ENCODE measurements around the gene DNAJC12.
"Not testable (repeated sequence)": the region's sequence is repeated elsewhere in the genome, so short reads cannot be mapped to it uniquely, and the experiment has no call there.

The DNAJC12 gene
- 0 reads per million in 4 donors for total RNA-seq

DNA sequence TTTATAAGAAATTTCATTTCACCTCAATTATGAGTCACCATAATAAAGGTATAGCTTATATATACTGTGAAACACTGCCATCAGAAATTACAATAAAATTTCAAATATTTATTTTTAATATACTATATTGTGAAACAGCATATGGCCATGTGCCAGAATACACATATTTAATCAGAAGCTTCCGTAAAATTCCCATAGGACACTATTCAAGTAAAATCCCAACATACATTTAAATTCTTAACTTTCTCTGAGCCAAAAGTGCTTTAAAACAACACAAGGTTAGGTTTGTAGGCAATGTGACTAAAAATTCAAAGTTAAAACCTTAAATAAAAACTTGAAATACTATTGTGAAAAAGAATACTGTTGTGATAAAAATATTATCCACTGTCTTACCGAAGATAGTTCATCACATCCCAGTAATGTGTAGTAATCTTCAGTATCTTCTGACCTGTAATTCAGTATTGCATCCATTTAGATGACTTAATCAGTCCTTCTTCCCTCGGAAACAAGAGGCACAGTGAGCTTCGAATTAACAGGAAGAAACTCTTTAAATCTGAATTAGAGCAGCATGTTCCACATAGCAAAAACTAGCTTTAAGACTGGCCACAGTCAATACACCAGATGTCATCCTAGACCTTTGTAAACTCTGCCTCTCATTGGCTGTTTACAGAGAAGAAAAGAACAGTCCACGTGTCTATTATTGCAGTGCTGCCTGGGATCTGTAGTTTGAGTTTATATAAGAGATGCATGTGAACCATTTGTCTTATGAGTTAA is at the start of gene DNAJC12:
Gene DNAJC12, minus strand, starts transcription at position 648 of the 774 bp plus-strand sequence. Its CDS starts 177 bp downstream, at position 471.
- DNase-seq: peak in 1 of 5 donors; percentile 69

DNA sequence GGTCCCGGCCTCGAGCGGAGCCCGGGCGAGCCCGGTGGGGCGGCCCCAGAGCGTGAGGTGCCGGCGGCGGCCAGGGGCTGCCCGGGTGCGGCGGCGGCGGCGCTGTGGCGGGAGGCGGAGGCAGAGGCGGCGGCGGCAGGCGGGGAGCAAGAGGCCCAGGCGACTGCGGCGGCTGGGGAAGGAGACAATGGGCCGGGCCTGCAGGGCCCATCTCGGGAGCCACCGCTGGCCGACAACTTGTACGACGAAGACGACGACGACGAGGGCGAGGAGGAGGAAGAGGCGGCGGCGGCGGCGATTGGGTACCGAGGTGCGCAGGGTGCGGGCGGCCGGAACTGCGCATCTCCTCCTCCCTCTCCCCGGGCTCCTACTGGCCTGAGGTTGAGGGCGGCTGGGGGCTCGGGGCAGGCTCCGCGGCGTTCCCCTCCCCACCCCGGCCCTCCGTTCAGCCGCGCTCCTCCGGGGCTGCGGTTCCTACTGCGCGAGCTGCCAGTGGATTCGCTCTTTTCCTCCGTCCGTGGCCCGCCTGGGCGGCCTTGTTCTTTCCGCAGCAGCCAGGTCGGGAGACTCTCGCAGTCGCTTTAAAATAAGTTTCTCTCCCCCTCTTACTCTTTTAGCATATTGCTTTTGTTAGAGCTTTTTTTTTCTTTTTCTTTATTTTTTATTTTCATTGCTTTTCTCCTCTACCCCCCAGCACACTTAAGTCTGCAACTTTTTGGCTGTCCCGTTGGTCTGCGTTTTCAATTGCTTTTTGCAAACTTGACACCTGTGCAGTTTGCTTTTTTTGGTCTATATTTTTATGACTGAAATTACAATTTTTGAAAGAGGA is 47.1 kb upstream of the DNAJC12 start:
- DNase-seq: peak; percentile 62 to 88 (median 74)

DNA sequence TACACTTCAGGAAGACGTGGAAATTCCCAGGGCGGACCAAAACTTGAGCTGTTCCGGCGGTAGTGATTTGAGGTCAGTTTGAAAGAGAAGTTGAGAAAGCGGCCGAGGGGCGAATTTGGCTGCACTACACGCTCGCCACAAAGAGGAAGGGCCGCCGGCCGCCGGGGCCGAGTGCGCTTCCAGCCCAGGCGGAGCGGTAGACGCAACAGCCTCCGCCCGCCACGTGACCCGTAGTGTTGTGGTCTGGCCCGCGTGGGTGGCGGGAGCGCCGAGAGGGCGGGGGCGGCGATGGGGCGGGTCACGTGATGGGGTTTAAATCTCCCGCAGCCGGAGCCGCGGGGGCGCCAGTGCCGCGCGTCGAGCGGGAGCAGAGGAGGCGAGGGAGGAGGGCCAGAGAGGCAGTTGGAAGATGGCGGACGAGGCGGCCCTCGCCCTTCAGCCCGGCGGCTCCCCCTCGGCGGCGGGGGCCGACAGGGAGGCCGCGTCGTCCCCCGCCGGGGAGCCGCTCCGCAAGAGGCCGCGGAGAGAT is 46.4 kb upstream of the DNAJC12 start, which contains the start of gene SIRT1:
Gene SIRT1, plus strand, starts transcription at position 344 of the 529 bp plus-strand sequence. Its CDS starts 66 bp downstream, at position 410.
- peak; percentile 87 to 94 (median 92) for DNase-seq

DNA sequence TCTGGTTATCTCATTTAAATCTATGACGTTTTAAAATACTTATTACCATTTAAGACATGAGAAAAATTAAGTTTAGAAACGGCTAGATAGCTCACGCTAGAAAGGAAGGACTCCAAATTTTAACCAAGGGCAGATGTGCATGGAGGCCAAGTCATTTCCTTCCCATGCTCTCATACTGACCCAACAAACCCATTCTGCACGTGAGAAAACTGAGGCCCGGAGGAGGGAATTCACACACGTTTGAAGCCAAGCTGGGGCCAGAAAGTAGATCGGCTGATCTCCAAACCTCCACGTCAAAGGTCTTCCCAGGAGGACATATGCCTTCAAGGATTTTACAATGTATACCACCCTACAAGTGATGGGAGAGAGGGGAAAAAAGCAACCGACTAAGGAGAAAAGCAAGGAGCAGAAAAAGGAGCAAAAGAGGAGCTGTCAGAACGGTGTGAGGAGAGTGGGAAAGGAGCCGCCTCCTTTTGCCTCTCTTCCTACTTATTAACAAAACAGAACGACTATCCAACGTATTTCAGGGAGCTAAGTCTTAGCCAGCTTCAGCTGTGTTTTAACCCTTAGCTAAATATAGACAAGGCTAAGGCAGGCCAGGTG is 45.8 kb upstream of the DNAJC12 start:
- no peak for DNase-seq

DNA sequence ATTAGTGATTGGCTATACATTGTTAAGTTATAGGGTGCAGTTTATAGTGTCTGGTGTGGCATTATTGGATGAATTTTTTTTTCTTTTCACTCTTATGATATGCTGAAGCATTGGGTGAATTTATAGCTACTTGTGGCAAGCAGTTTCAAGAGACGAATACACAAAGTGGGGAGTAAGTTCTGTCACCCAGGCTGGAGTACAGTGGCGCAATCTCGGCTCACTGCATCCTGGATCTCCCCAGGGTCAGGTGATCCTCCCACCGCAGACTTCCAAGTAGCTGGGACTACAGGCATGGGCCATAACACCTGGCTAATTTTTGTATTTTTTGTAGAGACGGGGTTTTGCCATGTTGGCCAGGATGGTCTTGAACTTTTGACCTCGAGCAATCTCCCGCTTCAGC is 40.1 kb upstream of the DNAJC12 start:
- no peak for DNase-seq

DNA sequence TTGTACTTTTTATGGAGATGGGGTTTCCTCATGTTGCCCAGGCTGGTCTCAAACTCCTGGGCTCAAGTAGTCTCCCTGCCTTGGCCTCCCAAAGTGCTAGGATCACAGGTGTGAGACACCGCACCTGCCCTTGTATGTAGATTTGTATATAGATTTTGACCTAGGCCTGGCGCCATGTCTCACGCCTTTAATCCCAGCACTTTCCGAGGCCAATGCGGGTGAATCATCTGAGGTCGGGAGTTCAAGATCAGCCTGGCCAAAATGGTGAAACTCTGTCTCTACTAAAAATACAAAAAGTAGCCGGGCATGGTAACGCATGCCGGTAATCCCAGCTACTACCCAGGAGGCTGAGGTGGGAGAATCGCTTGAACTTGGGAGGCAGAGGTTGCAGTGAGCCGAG is 39.4 kb upstream of the DNAJC12 start:
- DNase-seq: not testable (repeated sequence)

DNA sequence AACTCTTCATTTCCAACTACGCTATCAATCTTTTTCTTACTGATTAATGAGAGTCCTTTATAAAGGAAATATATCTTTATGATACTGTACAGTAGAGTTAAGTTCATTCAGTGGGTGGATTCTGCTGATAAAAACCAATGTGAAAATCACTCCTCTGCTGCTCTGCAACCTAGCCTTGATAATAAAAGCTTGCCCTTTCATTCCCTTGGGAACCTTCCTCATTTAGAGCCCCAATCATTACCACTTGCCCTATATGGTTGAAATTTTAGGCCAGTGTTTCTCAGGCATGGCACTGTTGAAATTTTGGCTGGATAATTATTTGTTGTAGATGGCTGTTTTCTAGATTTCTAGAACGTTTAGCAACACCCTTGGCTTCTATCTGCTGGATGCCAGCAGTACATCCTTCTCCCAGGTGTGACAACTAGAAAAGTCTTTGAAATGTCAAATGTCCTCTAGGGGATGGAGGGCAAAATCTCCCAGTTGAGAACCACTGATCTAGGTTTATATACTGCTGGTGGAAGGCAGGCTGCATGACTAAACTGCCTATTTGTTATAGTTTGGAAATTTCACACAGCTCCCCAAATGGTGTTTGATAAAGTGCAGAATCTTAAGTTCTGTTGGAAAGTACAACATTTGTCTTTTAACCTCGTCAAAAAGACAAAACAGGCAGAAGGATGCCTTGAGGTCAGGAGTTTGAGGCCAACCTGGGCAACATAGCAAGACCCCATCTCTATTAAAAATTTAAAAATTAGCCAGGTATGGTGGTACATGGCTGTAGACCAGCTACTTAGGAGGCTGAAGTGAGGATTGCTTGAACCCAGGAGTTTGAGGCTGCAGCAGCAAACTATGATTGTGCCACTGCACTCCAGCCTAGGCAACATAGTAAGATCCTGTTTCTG is 37.6 kb upstream of the DNAJC12 start:
- DNase-seq: no peak

DNA sequence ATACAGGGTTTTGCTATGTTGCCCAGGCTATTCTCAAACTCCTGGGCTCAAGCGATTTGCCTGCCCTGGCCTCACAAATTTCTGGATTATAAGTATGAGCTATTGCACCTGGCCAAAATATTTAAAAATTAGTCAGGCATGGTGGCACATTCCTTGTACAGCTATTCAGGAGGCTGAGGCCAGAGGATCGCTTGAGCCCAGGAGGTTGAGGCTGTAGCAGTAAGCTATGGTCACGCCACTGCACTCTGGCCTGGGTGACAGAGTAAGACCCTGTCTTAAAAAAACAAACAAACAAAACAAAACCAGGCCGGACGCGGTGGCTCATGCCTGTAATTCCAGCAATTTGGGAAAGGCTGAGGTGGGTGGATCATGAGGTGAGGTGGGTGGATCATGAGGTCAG is 32.0 kb upstream of the DNAJC12 start:
- no peak for DNase-seq

DNA sequence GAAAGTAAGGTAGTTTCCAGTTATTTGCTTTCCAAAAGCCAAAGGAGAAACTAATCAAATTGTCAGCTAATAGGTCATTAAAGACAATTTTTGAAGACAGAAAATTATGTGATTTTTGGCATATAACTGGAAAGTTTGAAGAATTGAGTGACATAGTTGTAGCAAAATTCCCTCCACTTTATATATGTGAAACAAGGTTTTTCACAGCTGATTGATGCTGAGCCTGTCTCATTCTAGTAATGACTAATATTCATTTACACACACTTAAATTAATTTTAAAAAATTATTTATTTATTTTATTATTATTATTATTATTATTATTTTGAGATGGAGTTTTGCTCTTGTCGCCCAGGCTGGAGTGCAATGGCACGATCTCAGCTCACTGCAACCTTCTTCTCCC is 30.1 kb upstream of the DNAJC12 start:
- DNase-seq: no peak

DNA sequence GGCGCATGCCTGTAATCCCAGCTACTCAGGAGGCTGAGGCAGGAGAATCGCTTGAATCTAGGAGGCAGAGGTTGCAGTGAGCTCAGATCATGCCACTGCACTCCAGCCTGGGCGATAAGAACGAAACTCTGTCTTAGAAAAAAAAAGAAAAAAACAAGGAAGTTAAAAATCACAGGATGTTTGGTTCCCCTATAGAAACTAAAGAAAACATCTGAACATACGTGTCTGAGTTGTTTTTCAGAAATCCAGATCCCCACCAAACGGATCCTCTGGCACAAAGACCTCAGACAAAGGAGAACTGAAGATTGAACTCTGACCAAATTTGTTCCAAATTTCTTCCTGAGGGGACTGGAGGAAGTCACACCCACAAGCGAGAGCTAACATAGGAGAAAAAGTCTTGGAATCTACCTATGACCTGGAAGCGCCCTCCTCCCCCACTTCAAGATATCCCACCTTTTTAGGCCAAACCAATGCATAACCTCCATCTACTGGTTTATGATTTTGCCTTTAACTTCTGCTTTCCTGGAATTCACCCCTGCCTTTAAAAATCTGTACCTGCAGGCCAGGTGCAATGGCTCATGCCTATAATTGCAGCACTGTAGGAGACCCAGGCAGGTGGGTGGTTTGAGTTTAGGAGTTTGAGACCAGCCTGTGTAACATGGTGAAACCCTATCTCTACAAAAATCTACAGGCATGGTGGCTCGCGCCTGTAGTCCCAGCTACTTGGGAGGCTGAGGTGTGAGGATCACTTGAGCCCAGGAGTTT is 26.8 kb upstream of the DNAJC12 start:
- no peak for DNase-seq

DNA sequence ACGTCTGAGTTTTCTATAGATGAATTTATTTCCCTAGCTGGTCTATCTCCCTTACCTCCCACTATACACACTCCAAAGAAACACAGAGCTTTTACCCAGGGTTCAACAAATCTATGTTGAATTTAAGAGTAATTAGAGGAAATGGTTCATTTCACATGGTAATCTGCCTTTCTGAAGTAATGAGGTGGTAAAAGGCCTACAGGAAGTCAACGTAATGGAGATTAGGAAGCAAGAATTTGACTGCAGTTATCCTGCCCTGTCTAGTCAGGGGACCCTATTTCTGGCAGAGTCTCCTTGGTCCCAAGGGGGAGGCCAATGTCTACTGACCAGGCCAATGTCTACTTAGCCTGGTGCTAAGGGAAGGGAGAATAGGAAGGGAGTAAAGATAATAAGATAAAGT is 25.1 kb upstream of the DNAJC12 start:
- DNase-seq: no peak

DNA sequence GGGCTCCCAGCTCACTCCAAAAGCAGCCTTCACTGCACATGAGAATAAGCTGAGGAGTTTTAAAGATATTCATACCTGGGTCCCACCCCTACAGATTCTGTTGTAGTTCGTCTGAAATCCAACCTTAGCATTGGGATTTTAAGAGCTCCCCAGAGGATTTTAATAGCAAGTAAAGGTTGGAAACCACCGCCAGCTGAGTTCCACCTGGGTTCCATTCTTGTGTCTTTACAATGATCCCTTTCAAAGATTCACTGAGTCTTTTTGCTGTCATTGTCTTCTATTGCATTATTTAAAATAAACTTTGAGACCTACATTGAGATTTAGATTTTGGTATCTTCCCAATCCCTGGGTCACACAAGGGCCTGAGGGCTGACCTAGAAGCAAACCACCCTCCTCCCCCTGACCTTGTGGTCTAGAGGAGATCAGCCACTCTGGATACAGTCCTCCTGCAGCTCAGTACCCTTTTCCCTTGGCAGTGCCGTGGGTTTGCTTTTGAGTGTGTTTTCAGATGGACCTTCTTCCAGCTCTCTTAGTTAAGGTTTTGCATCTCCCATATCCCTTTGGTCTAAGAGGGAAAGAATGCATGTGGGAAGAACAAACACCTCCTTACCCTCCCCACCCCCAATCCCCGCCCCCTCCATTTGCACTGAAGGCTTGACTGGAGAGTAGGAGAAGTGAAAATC is 23.9 kb upstream of the DNAJC12 start:
- DNase-seq: no peak

DNA sequence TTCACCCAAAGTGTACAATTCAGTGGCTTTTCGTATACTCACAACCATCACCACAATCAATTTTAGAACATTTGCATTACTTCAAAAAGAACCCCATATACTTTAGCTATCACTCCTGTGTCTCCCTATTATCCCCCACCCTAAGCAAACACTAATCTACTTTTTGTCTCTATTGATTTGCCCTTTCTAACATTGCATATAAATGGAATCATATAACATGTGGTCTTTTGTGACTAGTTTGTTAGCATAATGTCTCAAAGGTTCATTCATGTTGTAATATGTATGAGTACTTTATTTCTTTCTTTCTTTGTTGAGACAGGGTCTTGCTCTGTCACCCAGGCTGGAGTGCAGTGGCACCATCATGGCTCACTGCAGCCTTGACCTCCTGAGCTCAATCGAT is 21.0 kb upstream of the DNAJC12 start:
- DNase-seq: no peak

DNA sequence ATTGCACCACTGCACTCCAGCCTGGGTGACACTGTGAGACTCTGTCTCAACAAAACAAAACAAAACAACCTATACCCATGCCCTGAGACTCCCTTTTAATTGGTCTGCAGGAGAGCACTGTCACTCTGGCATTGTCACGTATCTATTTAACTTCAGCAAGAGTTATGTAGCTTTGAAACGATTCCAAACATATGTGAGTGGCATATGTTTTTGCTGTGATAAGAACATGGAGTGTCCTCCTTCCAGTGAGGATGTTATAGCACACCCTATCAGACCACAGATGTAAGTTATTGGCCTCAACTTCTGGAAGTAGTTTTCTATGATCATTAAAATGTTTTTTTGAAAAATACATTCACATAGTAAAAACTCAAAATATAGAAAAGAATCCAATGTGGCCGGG is 15.5 kb upstream of the DNAJC12 start:
- no peak for DNase-seq

DNA sequence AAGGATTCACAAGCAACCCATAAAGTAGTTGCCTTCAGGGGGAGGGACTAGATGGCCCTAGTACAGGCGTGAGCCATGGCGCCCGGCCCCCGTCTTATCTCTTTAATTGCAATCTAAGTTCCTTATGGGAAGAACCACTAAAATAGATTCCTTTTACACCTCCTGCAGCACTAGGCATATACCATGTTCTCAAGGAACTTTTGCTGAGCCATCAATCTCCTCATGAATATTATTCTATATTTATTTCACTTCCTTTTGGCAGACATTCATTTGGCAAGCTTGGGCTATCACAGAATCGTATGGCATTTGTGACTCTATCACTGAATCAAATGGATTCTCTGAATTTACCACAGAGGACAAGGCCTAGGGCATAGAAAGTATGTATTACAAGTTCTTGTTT is 14.8 kb upstream of the DNAJC12 start:
- no peak for DNase-seq

DNA sequence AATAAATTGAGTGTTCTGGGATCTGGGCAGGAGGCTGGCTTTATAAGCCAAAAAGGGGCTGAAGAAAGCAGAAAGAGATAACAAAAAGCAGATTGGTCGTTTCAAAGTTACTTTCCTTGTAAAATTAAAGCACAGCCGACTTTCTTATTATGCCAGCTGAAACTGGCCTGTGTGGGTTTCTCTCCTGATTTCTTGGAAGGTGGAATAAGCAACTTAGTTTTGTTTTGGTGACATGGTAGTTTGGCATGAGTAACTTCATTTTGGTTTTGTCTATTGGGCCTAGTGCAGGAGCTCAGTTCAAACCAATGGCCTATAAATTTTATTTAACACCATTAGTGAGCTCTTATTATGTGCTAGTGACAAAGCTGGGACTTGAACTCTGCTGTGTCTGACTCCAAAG is 13.2 kb upstream of the DNAJC12 start:
- no peak for DNase-seq

DNA sequence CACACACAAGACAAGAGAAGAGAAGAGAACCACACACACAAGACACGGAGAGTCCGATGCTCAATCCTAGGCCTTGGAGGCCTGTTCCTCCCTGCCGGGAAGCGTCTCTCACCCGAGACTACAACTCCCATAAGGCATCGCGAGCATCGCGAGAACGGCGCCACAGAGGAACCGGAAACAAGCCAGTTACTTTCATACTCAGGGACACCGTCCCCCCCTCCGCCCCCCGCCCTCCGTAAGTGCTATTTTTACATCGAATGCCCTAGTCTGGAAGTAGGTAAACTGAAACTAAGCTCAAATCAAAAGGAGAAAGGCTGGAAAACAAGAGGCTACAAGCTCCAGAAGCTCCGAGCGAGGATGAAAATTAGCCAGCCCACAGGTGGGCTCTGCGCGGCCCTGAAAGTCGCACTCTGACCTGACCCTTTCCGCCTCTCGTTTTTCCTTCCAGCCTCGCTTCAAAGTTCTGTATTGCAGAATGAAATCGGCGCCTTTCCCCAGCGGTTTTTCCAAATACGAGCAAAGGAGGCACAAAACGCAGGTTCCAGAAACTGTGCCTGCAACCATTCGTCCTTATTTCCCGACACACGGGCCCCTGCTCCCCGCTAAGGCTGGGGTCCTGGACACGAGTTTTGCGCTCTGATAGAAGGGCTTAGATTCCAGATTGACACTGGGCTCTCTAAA is 11.5 kb upstream of the DNAJC12 start:
- peak; percentile 73 to 96 (median 82) for DNase-seq

DNA sequence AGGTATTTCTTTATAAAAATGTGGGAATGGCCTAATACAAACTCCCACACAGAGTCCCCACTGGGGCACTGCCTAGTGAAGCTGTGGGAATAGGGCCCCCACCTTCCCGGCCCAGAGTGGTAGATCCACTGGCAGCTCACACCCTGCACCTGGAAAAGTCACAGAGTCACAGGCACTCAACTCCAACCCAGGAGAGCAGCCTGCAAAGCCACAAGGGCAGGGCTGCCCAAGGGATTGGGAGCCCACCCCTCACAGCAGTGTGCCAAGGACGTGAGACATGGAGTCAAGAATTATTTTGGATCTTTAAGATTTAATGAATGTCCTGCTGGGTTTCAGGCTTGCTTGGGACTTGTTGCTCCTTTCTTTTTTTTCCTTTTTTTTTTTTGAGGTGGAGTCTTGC is 5.3 kb upstream of the DNAJC12 start:
- no peak for DNase-seq

DNA sequence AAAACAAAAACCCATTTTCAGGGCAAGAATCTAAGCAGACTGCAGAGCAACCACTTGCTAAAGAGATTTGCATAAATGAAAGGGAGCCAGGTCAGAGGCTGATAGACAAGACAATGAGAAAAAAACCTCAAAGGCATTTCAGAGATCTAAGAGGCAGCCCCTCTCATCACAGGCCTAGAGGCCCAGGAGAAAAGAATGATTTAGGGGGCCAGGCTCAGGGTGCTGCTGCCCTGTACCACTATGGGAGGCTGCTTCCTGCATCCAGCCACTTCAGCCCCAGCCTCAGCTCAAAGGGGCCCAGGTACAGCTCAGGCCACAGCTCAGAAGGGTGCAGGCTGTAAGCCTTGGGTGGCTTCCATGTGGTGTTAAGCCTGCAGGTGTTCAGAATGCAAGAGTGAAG is 3.7 kb upstream of the DNAJC12 start:
- DNase-seq: no peak

DNA sequence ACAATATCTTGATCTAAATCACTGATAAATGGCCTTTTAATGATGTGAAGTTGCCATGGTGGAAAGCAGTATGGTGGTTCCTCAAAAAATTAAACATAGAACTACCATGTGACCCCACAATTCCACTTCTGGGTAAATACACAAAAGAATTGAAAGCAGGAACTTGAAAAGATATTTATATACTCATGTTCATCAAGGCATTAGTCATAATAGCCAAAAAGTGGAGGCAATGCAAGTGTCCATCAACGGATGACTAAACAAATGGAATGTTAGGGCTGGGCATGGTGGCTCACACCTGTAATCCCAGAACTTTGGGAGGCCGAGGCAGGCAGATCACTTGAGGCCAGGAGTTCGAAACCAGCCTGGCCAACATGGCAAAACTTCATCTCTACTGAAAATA is 2.0 kb upstream of the DNAJC12 start:
- no peak for DNase-seq
